ENCODE results near the gene MSI2.

DNA sequence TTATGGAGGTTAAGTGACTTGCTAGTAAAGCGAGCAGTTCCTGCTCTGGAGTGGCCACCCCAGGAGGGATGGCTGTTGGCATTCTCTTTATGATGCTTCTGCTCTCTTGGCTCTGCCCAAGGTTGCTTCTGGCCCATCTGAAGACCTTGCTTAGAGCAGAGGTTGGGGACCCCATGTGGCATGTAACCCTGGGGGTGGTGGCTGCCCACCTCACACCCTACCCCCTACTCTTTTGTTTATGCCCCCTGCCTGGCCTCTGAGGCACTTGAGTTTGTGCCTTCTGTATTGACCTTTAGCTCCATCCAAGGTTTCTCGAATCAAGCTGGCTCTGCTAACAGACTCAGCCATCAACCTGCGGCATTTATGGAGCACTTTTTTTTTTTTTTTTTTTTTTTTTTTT is 214.6 kb downstream of the MSI2 start:
- TF ChIP-seq, protein P1, sequence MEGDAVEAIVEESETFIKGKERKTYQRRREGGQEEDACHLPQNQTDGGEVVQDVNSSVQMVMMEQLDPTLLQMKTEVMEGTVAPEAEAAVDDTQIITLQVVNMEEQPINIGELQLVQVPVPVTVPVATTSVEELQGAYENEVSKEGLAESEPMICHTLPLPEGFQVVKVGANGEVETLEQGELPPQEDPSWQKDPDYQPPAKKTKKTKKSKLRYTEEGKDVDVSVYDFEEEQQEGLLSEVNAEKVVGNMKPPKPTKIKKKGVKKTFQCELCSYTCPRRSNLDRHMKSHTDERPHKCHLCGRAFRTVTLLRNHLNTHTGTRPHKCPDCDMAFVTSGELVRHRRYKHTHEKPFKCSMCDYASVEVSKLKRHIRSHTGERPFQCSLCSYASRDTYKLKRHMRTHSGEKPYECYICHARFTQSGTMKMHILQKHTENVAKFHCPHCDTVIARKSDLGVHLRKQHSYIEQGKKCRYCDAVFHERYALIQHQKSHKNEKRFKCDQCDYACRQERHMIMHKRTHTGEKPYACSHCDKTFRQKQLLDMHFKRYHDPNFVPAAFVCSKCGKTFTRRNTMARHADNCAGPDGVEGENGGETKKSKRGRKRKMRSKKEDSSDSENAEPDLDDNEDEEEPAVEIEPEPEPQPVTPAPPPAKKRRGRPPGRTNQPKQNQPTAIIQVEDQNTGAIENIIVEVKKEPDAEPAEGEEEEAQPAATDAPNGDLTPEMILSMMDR (IDR thresholded peaks at IDR 0.05), result no peak
- no peak for TF ChIP-seq POLR2A (IDR thresholded peaks at IDR 0.05)
